GM21717 (cell line): Measurements from ENCODE around the gene ZNF860.

Experiments used
- ATAC-seq: cut with Tn5 transposase; IDR thresholded peaks from one replicate; pipeline ENCODE4 v1.9.1; 2021; ENCODE audit warnings: mild to moderate bottlenecking, moderate library complexity; ENCODE audit not compliant: unreplicated experiment

The ZNF860 gene

DNA sequence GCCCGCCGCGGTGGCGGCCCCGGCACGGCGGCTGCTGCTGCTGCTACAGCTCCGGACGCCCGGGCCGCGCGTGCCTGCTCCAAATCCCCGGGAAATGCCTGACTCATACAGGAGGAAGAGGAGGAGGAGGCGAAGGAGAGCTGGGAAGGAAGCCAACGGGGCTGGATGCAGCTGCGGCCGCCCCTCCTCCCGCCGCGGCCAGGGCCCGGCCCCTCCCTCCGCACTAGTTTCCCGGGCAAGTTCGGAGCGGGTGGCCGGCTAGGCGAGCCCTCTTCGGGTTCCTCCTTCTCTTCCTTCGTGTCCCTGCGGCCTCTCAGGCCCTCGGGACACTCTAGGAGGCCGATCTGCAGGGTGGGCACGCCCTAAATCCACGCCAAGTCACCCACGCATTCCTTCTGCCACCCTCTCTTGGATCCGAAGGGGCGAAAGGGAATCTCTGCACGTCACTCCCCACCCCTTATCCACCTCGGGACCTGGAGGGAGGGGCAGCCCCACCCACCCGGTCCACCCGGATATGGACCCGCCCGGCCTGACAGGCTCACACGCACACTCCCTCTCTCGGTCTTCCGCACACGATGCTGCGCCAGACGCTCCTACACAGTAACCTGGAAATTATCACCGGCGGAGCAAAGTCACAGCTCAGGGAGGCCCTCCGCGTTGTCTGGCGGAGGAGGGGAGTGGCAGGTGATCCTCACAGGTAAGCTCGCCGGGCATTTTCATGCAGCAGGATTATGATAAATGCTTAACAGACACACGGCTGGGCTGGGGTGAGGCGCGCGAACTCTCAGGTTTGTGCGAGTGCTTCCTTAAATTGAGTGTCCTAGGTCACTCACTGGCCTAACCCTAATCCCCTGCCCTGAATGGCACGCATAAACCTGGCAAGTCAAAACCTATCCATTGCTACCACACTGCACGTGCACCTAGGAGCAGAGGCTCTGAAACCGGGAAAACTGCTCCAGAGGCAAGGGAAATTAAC lies at the start of gene ZNF860, which contains the start of gene OSBPL10:
Gene ZNF860 (plus strand): TSS at position 545 of the 976 bp plus-strand sequence. CDS start 7,330 bp downstream, outside the sequence.
Gene OSBPL10 (minus strand): TSS at position 57 of the 976 bp plus-strand sequence. CDS start 83 bp downstream, outside the sequence.
- peak; percentile 26 for ATAC-seq

DNA sequence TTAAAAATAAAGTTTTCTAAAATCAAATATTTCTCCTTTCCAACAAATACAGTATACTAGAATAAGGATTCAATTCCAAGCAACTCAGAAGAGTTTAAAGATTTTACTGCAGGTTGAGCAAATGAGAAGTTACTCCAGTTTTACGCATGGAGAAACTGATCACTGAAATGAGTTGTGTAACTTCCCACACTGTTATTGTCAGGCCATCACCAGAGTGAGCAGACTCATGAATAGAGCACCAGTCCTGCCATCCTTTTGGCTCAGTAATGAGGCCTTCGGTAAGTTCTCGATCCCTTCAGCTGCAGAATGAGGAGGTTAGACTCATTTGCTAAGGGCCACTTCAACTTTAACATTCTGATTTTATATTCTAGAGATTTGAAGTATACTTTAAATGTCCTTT lies 48.6 kb upstream of the ZNF860 start:
- no peak for ATAC-seq

DNA sequence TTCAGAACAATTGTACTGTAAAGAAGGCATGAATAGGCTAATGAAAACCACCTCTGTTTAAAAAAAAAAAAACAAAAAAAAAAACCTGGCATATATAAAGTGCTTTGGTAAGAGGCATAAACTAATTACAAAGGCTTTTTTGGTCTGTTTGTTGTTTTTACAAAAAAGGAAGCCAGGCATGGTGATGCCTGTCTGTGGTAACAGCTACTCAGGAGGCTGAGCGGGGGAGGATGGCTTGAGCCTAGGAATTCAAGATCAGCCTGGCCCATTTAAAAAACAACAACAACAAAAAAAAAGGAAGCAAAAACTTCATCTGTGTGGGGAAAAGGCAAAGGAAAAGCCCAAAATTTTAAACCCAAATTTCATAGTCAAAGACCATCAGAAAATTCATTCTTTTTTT lies 47.5 kb upstream of the ZNF860 start:
- ATAC-seq: no peak

GRCh38 chr3:31934866-31935265 lies 46.7 kb upstream of the ZNF860 start:
- ATAC-seq: no peak

GRCh38 chr3:31936420-31937060 lies 45.0 kb upstream of the ZNF860 start:
- ATAC-seq: no peak

GRCh38 chr3:31937225-31937624 lies 44.3 kb upstream of the ZNF860 start:
- ATAC-seq: no peak

- ATAC-seq: no peak
These were observed 39.1 kb upstream of the ZNF860 start for GRCh38 chr3:31942446-31942845.

- no peak for ATAC-seq
These were observed 38.5 kb upstream of the ZNF860 start for GRCh38 chr3:31943041-31943440.

DNA sequence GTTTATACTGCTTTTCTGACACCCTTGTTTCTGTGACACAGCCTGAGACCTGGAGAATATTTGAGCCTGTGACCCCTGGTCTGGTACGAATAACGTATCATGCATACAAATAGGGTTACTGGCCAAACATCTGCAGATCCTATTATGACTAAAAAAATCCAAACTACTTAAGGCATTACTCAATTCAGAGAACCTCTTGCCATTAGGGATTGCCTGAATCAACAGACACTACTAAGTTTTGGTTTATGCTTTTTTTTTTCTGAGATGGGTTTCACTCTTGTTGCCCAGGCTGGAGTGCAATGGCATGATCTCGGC lies 35.9 kb upstream of the ZNF860 start:
- no peak for ATAC-seq

GRCh38 chr3:31946484-31947081 lies 35.0 kb upstream of the ZNF860 start:
- no peak for ATAC-seq

GRCh38 chr3:31947162-31947561 lies 34.4 kb upstream of the ZNF860 start:
- no peak for ATAC-seq

- no peak for ATAC-seq
These were observed 33.9 kb upstream of the ZNF860 start for GRCh38 chr3:31947671-31948091.

DNA sequence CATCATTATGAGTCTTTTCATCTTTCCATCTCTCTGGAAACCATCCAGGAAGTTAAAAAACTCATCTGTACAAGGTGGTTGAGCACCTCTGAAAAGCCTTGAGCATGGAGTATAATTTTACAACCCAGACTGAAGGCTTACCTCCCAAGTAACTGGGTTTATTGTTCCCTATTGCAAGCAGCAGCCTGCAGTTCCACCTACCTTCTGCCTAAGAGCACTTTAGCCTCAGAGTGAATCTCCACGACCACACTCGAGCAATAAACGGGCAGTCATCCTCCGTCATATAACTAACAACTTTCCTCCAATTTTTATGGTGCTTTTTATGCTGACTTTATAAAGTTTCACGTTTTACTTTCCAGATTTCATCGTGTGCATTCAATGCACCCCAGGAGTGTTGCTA lies 33.3 kb upstream of the ZNF860 start:
- no peak for ATAC-seq

GRCh38 chr3:31952205-31952604 lies 29.3 kb upstream of the ZNF860 start:
- ATAC-seq: peak; percentile 89

DNA sequence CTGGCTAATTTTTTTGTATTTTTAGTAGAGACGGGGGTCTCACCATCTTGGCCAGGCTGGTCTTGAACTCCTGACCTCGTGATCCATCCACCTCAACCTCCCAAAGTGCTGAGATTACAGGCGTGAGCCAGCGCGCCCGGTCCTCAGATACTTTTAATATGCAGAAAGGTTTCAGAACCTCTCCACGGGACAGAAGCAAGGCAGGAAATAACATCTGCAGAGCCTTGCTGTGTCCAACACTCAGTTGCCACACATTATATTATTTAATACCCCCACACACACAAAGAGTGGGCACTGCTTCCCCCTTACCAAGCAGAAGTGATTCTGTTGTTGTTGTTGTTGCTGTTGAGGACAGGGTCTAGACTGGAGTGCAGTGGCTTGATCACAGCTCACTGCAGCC lies 28.5 kb upstream of the ZNF860 start:
- no peak for ATAC-seq

DNA sequence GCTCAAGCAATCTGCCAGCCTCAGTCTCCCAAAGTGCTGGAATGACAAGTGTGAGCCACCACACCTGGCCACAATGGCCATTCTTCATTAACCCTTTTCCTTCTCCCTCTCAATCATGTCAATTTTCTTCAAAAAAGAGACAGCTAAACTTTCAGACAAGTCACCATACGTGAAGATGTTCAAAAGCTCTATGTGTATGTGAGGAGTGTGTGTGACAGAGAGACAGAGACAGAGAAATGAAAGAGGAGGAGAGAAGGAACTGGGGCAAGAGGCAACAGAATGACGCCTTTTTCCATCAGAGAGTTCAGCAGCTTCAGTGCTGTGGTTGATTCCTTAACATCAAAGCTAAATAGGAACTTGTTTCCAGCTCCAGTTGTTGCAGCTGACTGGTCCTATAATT lies 27.9 kb upstream of the ZNF860 start:
- no peak for ATAC-seq

- no peak for ATAC-seq
These were observed 26.0 kb upstream of the ZNF860 start for GRCh38 chr3:31955581-31955980.

GRCh38 chr3:31957106-31957505 lies 24.4 kb upstream of the ZNF860 start:
- no peak for ATAC-seq

GRCh38 chr3:31958701-31959152 lies 22.8 kb upstream of the ZNF860 start:
- ATAC-seq: no peak

GRCh38 chr3:31959251-31959650 lies 22.3 kb upstream of the ZNF860 start:
- no peak for ATAC-seq

GRCh38 chr3:31959951-31960792 lies 21.4 kb upstream of the ZNF860 start:
- no peak for ATAC-seq
